SW480 (cell line): ENCODE measurements around the gene MESP2.

Source experiments
- DNase-seq: peaks from one replicate; pipeline ENCODE4 v3.0.0-alpha.2; 2016; ENCODE audit warnings: low spot score

MESP2 gene

GRCh38 chr15:89755701-89756100 lies 20.4 kb upstream of the MESP2 start:
- no peak for DNase-seq

GRCh38 chr15:89756897-89757296 lies 19.2 kb upstream of the MESP2 start:
- no peak for DNase-seq

- no peak for DNase-seq
Observed at GRCh38 chr15:89758283-89758682, 17.8 kb upstream of the MESP2 start.

- DNase-seq: no peak
Observed at GRCh38 chr15:89758981-89759380, 17.2 kb upstream of the MESP2 start.

GRCh38 chr15:89759835-89760234 lies 16.3 kb upstream of the MESP2 start:
- DNase-seq: no peak

GRCh38 chr15:89760303-89761008 lies 15.7 kb upstream of the MESP2 start:
- DNase-seq: peak; percentile 51

- DNase-seq: no peak
Observed at GRCh38 chr15:89761009-89761831, 14.9 kb upstream of the MESP2 start.

- DNase-seq: no peak
Observed at GRCh38 chr15:89761929-89762328, 14.2 kb upstream of the MESP2 start.

- no peak for DNase-seq
Observed at GRCh38 chr15:89765694-89766093, 10.4 kb upstream of the MESP2 start.

GRCh38 chr15:89766357-89767311 lies 9.5 kb upstream of the MESP2 start:
- no peak for DNase-seq

GRCh38 chr15:89767411-89767915 lies 8.7 kb upstream of the MESP2 start:
- DNase-seq: no peak

- DNase-seq: no peak
Observed at GRCh38 chr15:89768071-89768500, 8.0 kb upstream of the MESP2 start.

GRCh38 chr15:89769366-89769765 lies 6.8 kb upstream of the MESP2 start:
- DNase-seq: no peak

- no peak for DNase-seq
Observed at GRCh38 chr15:89770041-89770440, 6.1 kb upstream of the MESP2 start.

GRCh38 chr15:89772932-89773583 lies 3.1 kb upstream of the MESP2 start:
- DNase-seq: peak; percentile 33

GRCh38 chr15:89774492-89774891 lies 1.6 kb upstream of the MESP2 start:
- DNase-seq: no peak

- no peak for DNase-seq
Observed at GRCh38 chr15:89775815-89776214, 317 bp upstream of the MESP2 start.

GRCh38 chr15:89777073-89777751 lies 1.1 kb downstream of the MESP2 start:
- DNase-seq: no peak

- DNase-seq: no peak
Observed at GRCh38 chr15:89777782-89778380, 1.7 kb downstream of the MESP2 start.

- DNase-seq: no peak
Observed at GRCh38 chr15:89778861-89779260, 2.7 kb downstream of the MESP2 start.

- no peak for DNase-seq
Observed at GRCh38 chr15:89780601-89781000, 4.5 kb downstream of the MESP2 start.
